ENCODE results near the gene NECTIN4. TPM values are rescaled to one million over a fixed set of nuclear protein-coding genes. Genes with fewer than 3 reads are reported as not detected.
A peak's percentile ranks its signal among the peaks of the same experiment; 100 is the strongest.

NECTIN4 gene
- total and polyA plus RNA-seq, 2 of the 13 experiments (the other 11 are each of a cell fraction or from before 2014, with no cell fraction given) = 5.9 to 12.4 TPM

DNA sequence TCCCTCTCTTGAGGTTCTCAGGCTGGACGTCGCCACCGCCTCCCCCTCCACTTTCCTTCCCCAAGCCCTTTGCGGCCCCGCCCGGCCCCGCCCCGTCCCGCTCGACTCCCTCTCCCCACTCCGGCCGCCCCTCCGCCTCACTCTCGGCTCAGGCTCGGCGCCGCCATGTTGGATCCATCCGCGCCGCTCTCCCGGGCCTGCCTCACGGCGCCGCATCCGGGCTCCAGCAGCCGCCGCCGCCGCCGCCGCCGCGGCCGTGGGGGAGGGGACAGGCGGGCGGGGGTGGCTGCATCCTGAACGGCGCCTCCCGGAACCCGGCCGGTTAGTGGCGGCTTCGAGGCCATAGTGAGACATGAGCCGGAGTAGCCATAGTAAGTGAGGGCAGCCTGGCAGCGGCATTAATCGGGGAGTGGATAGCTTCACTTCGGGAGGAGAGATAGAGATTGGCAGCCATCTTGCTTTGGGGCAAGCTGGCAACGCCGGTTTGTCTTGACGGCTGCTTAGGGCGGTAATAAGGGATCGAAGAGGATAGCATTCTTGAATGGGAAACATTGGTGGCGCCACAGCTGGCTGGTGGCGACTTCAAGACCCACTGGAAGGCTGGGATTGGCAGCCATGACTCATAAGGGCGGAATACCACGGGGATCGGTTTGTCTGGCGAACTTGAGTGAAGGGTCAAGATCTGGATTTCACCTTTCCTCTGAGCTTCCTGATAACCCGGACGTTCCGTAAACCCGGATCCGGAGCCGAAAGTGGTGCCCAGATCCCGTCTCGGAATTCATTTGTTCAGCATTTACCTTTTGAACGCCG, 43.3 kb upstream of the NECTIN4 start, which contains the start of gene DEDD (continued):
- no peak for TF ChIP-seq GRHL1 (CRISPR knock-in tag; conservative IDR thresholded peaks at IDR 0.05)
- TF ChIP-seq, protein P1, sequence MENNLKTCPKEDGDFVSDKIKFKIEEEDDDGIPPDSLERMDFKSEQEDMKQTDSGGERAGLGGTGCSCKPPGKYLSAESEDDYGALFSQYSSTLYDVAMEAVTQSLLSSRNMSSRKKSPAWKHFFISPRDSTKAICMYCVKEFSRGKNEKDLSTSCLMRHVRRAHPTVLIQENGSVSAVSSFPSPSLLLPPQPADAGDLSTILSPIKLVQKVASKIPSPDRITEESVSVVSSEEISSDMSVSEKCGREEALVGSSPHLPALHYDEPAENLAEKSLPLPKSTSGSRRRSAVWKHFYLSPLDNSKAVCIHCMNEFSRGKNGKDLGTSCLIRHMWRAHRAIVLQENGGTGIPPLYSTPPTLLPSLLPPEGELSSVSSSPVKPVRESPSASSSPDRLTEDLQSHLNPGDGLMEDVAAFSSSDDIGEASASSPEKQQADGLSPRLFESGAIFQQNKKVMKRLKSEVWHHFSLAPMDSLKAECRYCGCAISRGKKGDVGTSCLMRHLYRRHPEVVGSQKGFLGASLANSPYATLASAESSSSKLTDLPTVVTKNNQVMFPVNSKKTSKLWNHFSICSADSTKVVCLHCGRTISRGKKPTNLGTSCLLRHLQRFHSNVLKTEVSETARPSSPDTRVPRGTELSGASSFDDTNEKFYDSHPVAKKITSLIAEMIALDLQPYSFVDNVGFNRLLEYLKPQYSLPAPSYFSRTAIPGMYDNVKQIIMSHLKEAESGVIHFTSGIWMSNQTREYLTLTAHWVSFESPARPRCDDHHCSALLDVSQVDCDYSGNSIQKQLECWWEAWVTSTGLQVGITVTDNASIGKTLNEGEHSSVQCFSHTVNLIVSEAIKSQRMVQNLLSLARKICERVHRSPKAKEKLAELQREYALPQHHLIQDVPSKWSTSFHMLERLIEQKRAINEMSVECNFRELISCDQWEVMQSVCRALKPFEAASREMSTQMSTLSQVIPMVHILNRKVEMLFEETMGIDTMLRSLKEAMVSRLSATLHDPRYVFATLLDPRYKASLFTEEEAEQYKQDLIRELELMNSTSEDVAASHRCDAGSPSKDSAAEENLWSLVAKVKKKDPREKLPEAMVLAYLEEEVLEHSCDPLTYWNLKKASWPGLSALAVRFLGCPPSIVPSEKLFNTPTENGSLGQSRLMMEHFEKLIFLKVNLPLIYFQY (CRISPR knock-in tag; IDR thresholded peaks at IDR 0.05; ENCODE audit: borderline replicate concordance) = no peak
- peak; percentile 50; the same call in 1 of the 2 replicates for TF ChIP-seq ZNF788 (CRISPR knock-in tag; IDR thresholded peaks at IDR 0.05; ENCODE audit: borderline replicate concordance)
- 0 out of 2 replicates have a peak, but pooled peaks have one; percentile 45 for TF ChIP-seq ZSCAN20 (CRISPR knock-in tag; IDR thresholded peaks at IDR 0.05; ENCODE audit: borderline replicate concordance)
- TF ChIP-seq IKZF1 (IDR thresholded peaks at IDR 0.05) = no peak
- no peak for TF ChIP-seq ZKSCAN5 (CRISPR knock-in tag; IDR thresholded peaks at IDR 0.05)
- no peak for TF ChIP-seq ZNF549 (CRISPR knock-in tag; IDR thresholded peaks at IDR 0.05)
- no peak for TF ChIP-seq LCORL (IDR thresholded peaks at IDR 0.05)
- TF ChIP-seq LCORL (CRISPR knock-in tag; IDR thresholded peaks at IDR 0.05) = 0 out of 2 replicates have a peak, but pooled peaks have one; percentile 28
- 0 out of 2 replicates have a peak, but pooled peaks have one; percentile 24 for TF ChIP-seq KAT7 (CRISPR knock-in tag; IDR thresholded peaks at IDR 0.05; ENCODE audit: borderline replicate concordance)
- no peak for TF ChIP-seq ZNF607 (CRISPR knock-in tag; IDR thresholded peaks at IDR 0.05; ENCODE audit: borderline replicate concordance)
- TF ChIP-seq GATAD1 (CRISPR knock-in tag; IDR thresholded peaks at IDR 0.05) = peak; percentile 32; the same call in 1 of the 2 replicates
- TF ChIP-seq SIN3A (IDR thresholded peaks at IDR 0.05; ENCODE audit: borderline replicate concordance, low read depth, low read length) = no peak; the same call in 1 of the 2 replicates
- TF ChIP-seq HOXA9 (CRISPR knock-in tag; IDR thresholded peaks at IDR 0.05; ENCODE audit: borderline replicate concordance) = no peak
- no peak; the same call in 1 of the 2 replicates for TF ChIP-seq SOX5 (CRISPR knock-in tag; IDR thresholded peaks at IDR 0.05; ENCODE audit: borderline replicate concordance)
- peak; percentile 53; the same call in 1 of the 2 replicates for TF ChIP-seq POLR2AphosphoS5 (IDR thresholded peaks at IDR 0.05; ENCODE audit: low read depth, low read length)
- no peak for TF ChIP-seq ZNF768 (CRISPR knock-in tag; IDR thresholded peaks at IDR 0.05)
- TF ChIP-seq ZNF777 (CRISPR knock-in tag; IDR thresholded peaks at IDR 0.05) = no peak
- no peak for TF ChIP-seq ZNF362 (CRISPR knock-in tag; IDR thresholded peaks at IDR 0.05; ENCODE audit: borderline replicate concordance)
- TF ChIP-seq, protein P2, sequence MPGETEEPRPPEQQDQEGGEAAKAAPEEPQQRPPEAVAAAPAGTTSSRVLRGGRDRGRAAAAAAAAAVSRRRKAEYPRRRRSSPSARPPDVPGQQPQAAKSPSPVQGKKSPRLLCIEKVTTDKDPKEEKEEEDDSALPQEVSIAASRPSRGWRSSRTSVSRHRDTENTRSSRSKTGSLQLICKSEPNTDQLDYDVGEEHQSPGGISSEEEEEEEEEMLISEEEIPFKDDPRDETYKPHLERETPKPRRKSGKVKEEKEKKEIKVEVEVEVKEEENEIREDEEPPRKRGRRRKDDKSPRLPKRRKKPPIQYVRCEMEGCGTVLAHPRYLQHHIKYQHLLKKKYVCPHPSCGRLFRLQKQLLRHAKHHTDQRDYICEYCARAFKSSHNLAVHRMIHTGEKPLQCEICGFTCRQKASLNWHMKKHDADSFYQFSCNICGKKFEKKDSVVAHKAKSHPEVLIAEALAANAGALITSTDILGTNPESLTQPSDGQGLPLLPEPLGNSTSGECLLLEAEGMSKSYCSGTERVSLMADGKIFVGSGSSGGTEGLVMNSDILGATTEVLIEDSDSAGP (CRISPR knock-in tag; IDR thresholded peaks at IDR 0.05; ENCODE audit: borderline replicate concordance) = no peak; the same call in 1 of the 2 replicates
- no peak for TF ChIP-seq HOXA7 (CRISPR knock-in tag; IDR thresholded peaks at IDR 0.05)
- no peak; the same call in 1 of the 2 replicates for TF ChIP-seq TAF1 (CRISPR knock-in tag; IDR thresholded peaks at IDR 0.05)

Data from HepG2 (cell line).